RWPE1 (cell line): Measurements from ENCODE around the gene CDAN1.

ENCODE experiments used
- CTCF ChIA-PET: fragments of 350-600 bp; sonication (Branson Sonifier 250); formaldehyde crosslinking; extraction: SDS; loops from one replicate; lab custom pipeline; 2021; lab: Yijun Ruan, JAX
- POLR2A ChIA-PET: fragments of 400-600 bp; formaldehyde crosslinking; extraction: SDS; loops from one replicate; lab custom pipeline; 2020; ENCODE audit warnings: antibody characterized with exemption; ENCODE audit not compliant: low non-redundant PET; lab: Yijun Ruan, JAX
- DNase-seq: peaks from one replicate; pipeline ENCODE4 v3.0.0; 2012; ENCODE audit warnings: low spot score
- H3K27ac ChIP-seq: fragments of 450-650 bp; 2 replicates; pipeline ENCODE4 v1.5.1; 2017
- TF ChIP-seq, protein P1 (sequence below): fragments of 450-650 bp; conservative IDR thresholded peaks from 2 replicates; pipeline ENCODE4 v1.5.1; 2017; ENCODE audit warnings: low read depth, mild to moderate bottlenecking

CDAN1 gene

GRCh38 chr15:42724276-42724675 lies 12.7 kb downstream of the CDAN1 start:
- DNase-seq, result no peak
- no peak overlapping the region for H3K27ac ChIP-seq
- CTCF ChIA-PET, result interaction anchor here (0.7 kb wide), 2 partner anchors 9 to 86 kb away, joined by 3 to 4 read pairs; no protein-coding TSS in a partner anchor
- TF ChIP-seq, protein P1, sequence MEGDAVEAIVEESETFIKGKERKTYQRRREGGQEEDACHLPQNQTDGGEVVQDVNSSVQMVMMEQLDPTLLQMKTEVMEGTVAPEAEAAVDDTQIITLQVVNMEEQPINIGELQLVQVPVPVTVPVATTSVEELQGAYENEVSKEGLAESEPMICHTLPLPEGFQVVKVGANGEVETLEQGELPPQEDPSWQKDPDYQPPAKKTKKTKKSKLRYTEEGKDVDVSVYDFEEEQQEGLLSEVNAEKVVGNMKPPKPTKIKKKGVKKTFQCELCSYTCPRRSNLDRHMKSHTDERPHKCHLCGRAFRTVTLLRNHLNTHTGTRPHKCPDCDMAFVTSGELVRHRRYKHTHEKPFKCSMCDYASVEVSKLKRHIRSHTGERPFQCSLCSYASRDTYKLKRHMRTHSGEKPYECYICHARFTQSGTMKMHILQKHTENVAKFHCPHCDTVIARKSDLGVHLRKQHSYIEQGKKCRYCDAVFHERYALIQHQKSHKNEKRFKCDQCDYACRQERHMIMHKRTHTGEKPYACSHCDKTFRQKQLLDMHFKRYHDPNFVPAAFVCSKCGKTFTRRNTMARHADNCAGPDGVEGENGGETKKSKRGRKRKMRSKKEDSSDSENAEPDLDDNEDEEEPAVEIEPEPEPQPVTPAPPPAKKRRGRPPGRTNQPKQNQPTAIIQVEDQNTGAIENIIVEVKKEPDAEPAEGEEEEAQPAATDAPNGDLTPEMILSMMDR, result no peak
- POLR2A ChIA-PET, result no interaction called here

DNA sequence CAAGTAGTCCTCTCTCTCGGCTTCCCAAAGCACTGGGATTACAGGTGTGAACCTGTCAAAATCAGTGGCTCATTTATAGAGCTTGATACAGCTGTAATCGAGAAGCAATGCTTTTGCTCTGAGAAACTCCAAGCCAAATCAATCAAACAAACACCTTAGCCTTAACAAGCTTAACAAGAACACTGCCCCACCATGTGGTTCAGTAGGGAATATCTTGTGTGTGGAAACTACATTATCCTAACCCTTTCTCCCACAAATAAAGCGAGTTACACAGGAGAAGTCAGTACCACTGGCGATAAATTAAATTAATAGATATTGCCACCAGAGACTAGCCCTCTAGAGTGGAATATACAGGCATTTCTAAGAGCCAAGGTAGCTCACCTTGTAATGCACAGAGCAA lies 13.9 kb downstream of the CDAN1 start:
- POLR2A ChIA-PET, result no interaction called here
- DNase-seq, result no peak
- CTCF ChIA-PET, result interaction anchor here (0.6 to 1.2 kb wide), 5 partner anchors 14 to 203 kb away, joined by 3 to 4 read pairs (median 3); partner anchors contain the start of gene CDAN1
- no peak overlapping the region for H3K27ac ChIP-seq
- TF ChIP-seq, protein P1, result peak; percentile 25; the same call in 1 of the 2 replicates

DNA sequence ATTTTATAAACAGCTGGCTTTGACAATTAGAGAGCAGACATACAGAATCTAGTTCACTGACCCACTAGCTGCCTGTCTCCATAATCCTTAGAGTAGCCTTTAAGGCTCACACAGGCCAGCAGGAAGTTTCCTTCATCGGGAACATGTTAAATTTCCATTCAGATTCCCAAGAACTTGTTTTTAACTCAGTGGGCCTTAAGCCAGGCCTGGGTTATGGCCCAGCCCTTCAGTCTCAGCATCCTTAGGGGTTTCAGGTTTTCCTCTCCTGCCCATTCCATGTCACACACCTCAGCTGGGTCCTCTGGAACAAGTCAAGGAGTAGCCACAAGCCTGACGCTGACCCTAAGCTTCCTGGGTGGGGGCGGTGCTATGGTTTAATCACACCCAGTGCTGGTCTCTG lies 15.0 kb downstream of the CDAN1 start:
- ChIA-PET POLR2A (no interaction called here), CTCF (interaction anchor here (0.5 to 1.2 kb wide), 2 partner anchors 27 to 302 kb away, joined by 4 read pairs; no protein-coding TSS in a partner anchor)
- TF ChIP-seq, protein P1, result no peak

DNA sequence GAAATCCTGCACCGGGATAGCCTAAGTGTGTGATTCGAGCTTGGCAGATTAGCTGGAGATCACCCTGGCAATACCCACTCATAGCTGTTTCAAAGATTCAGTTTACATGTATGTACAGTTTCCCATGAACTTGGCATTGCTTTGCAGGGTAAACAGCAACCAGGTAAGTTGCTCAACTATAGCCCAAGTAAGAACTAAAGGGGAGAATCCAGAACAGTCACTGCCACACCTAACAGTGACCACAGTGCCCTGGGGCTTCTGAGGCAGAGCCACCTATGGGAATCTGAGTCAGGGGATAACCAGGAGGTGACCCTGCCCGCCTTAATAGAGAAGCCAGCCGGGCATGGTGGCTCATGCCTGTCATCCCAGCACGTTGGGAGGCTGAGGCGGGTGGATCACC lies 15.9 kb downstream of the CDAN1 start:
- TF ChIP-seq, protein P1, result no peak
- ChIA-PET POLR2A (no interaction called here), CTCF (interaction anchor here (0.5 to 0.6 kb wide), 2 partner anchors 15 to 670 kb away, joined by 3 read pairs; no protein-coding TSS in a partner anchor)
- peak; percentile 68 for DNase-seq
- H3K27ac ChIP-seq, result peak overlapping the region; percentile 44

More for the DNA sequence above, 15.0 kb downstream of the CDAN1 start:
- H3K27ac ChIP-seq, result 0 out of 2 replicates have a peak overlapping the region, but pooled peaks have one; percentile 1
- DNase-seq, result no peak

DNA sequence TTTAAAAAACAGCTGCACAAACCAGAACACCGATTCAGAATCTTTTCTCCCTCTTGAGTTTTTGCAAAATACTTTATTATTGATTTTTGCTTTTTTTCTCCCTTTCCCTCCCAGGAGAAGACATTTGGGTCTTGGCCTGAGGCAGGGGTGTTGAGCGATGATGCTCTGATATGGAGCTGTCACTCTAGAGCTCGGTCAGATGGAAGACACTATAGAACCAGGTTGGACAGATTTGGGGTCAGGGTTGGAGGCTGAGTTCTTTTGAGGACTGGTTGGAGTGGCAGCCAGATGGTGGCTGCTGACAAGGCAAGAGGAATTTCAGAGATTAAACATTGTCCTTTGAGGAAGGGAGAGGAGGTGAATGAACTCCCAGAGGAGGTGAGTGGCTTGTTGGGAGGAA lies 16.9 kb downstream of the CDAN1 start:
- POLR2A ChIA-PET, result no interaction called here
- no peak for DNase-seq
- CTCF ChIA-PET, result interaction anchor here (0.6 to 0.9 kb wide), 2 partner anchors 35 to 206 kb away, joined by 3 to 5 read pairs; no protein-coding TSS in a partner anchor
- H3K27ac ChIP-seq, result peak overlapping the region; percentile 12; the same call in 1 of the 2 replicates
- TF ChIP-seq, protein P1, result no peak

- DNase-seq, result no peak
- H3K27ac ChIP-seq, result peak overlapping the region; percentile 12; the same call in 1 of the 2 replicates
- TF ChIP-seq, protein P1, result no peak
- ChIA-PET POLR2A (no interaction called here), CTCF (interaction anchor here (0.5 to 0.9 kb wide), 4 partner anchors 34 to 1416 kb away, joined by 3 to 4 read pairs (median 3); no protein-coding TSS in a partner anchor)
These were observed 17.9 kb downstream of the CDAN1 start for GRCh38 chr15:42719043-42719442.
